K562 (cell line): ENCODE measurements around the gene ZSWIM3. TPM values are rescaled to one million over a fixed set of nuclear protein-coding genes. Genes with fewer than 3 reads are reported as not detected.

Source experiments
- CREB3L1 ChIP-seq: fragments of 450-650 bp; IDR thresholded peaks from 2 replicates; pipeline ENCODE4 v1.6.1; 2014; ENCODE audit warnings: low read depth, mild to moderate bottlenecking, moderate library complexity, borderline replicate concordance
- ETV6 ChIP-seq, 3 experiments: fragments of 150-350 bp in 1 of 3; sonication (generic) in 1 of 3; formaldehyde crosslinking in 1 of 3; IDR thresholded peaks; 2 replicates each; pipeline versions ENCODE4 v1.6.1 to v1.8.0; 2014 to 2022; ENCODE audit warnings: borderline replicate concordance in 2 of 3, low read depth in 2 of 3, antibody characterized with exemption in 1 of 3, low read length in 1 of 3, mild to moderate bottlenecking in 1 of 3, missing genetic modification reagents in 1 of 3
- KLF10 ChIP-seq: fragments of 250-450 bp; sonication (Bioruptor Pico); IDR thresholded peaks from 2 replicates; pipeline ENCODE4 v1.6.1; 2021; ENCODE audit warnings: matching md5 sums
- MECOM ChIP-seq: fragments of 250-450 bp; sonication (Bioruptor Pico); IDR thresholded peaks from 2 replicates; pipeline ENCODE4 v1.8.0; 2022; ENCODE audit warnings: inconsistent platforms
- MYBL2 ChIP-seq, 2 experiments: fragments of 450-650 bp in 1 of 2; sonication (generic) in 1 of 2; formaldehyde crosslinking in 1 of 2; IDR thresholded peaks; 2 replicates each; pipeline versions ENCODE4 v1.6.1 to v1.8.1; 2017 to 2022; ENCODE audit warnings: borderline replicate concordance in 1 of 2, inconsistent platforms in 1 of 2, low read depth in 1 of 2, mild to moderate bottlenecking in 1 of 2, missing genetic modification reagents in 1 of 2, moderate library complexity in 1 of 2
- NCOR1 ChIP-seq: fragments of 450-650 bp; IDR thresholded peaks from 2 replicates; pipeline ENCODE4 v1.6.1; 2016; ENCODE audit warnings: mild to moderate bottlenecking, moderate library complexity
- NR2C2 ChIP-seq, 2 experiments: fragments of 200-800 bp in 1 of 2; sonication (Bioruptor generic) in 1 of 2; sonication (generic) in 1 of 2; formaldehyde crosslinking in 1 of 2; IDR thresholded peaks; 2 replicates each; pipeline versions ENCODE4 v1.6.1 to v1.8.0; 2016 to 2022; ENCODE audit warnings: mild to moderate bottlenecking in 1 of 2, missing compliant biosample characterization in 1 of 2, missing genetic modification characterization in 1 of 2, missing genetic modification reagents in 1 of 2
- POLR2H ChIP-seq: IDR thresholded peaks from 2 replicates; pipeline ENCODE4 v1.6.1; 2016; ENCODE audit warnings: missing genetic modification characterization, low read depth, mild to moderate bottlenecking, control low read depth, missing compliant biosample characterization, moderate library complexity
- SOX6 ChIP-seq: fragments of 450-650 bp; IDR thresholded peaks from 2 replicates; pipeline ENCODE4 v1.6.1; 2014; ENCODE audit warnings: mild to moderate bottlenecking
- TAL1 ChIP-seq: fragments of 450-650 bp; IDR thresholded peaks from 2 replicates; pipeline ENCODE4 v1.6.1; 2016; ENCODE audit warnings: mild to moderate bottlenecking
- TCF3 ChIP-seq: sonication (generic); formaldehyde crosslinking; IDR thresholded peaks from 2 replicates; pipeline ENCODE4 v1.4.0; 2020; ENCODE audit warnings: mild to moderate bottlenecking, missing genetic modification reagents
- ZBTB17 ChIP-seq: fragments of 450-650 bp; formaldehyde crosslinking; IDR thresholded peaks from 2 replicates; pipeline ENCODE4 v1.4.0; 2020; ENCODE audit warnings: mild to moderate bottlenecking
- ZKSCAN3 ChIP-seq: fragments of 250-450 bp; sonication (Bioruptor Pico); IDR thresholded peaks from 2 replicates; pipeline ENCODE4 v1.4.0; 2020
- ZNF239 ChIP-seq: fragments of 250-450 bp; sonication (Bioruptor Pico); IDR thresholded peaks from 2 replicates; pipeline ENCODE4 v1.4.0; 2020; ENCODE audit warnings: mild to moderate bottlenecking
- ZNF24 ChIP-seq: fragments of 450-650 bp; IDR thresholded peaks from 2 replicates; pipeline ENCODE4 v1.6.1; 2016
- ZNF668 ChIP-seq: fragments of 250-450 bp; sonication (Bioruptor Pico); IDR thresholded peaks from 2 replicates; pipeline ENCODE4 v1.8.0; 2022; ENCODE audit warnings: mild to moderate bottlenecking, inconsistent platforms
- ZNF778 ChIP-seq: fragments of 450-650 bp; formaldehyde crosslinking; IDR thresholded peaks from 2 replicates; pipeline ENCODE4 v1.4.0; 2020; ENCODE audit warnings: mild to moderate bottlenecking, moderate library complexity
- polyA plus RNA-seq, 8 experiments: library from polyadenylated mRNA; depleted of rRNA in 4 of 8; stranded (reverse) in 5 of 8; unstranded in 3 of 8; fragments of >200 nt; fragmentation: Nextera tagmentation in 2 of 8; fragmentation: Illumina TruSeq in 1 of 8; extraction: Ambion mirVana in 2 of 8; extraction: Trizol in 1 of 8; gene quantifications; 2 replicates each; pipeline versions ENCODE4 v1.2.1 to v1.2.3, GENCODE V29; 2011 to 2014; ENCODE audit warnings: inconsistent platforms in 1 of 8, missing spikeins in 1 of 8
- total RNA-seq, 7 experiments: library from RNA; depleted of rRNA in 6 of 7; stranded (reverse); fragments of >200 nt in 6 of 7; fragmentation: Illumina TruSeq in 2 of 7; extraction: Trizol in 2 of 7; gene quantifications; 2 replicates each; pipeline versions ENCODE4 v1.2.1 to v1.2.3, GENCODE V29; 2011 to 2021; ENCODE audit warnings: low replicate concordance in 1 of 7

Gene ZSWIM3
- total and polyA plus RNA-seq, 9 of the 15 experiments (the other 6 are each of a cell fraction or from before 2014, with no cell fraction given) = 1.7 to 4.3 (median 2.9) TPM

DNA sequence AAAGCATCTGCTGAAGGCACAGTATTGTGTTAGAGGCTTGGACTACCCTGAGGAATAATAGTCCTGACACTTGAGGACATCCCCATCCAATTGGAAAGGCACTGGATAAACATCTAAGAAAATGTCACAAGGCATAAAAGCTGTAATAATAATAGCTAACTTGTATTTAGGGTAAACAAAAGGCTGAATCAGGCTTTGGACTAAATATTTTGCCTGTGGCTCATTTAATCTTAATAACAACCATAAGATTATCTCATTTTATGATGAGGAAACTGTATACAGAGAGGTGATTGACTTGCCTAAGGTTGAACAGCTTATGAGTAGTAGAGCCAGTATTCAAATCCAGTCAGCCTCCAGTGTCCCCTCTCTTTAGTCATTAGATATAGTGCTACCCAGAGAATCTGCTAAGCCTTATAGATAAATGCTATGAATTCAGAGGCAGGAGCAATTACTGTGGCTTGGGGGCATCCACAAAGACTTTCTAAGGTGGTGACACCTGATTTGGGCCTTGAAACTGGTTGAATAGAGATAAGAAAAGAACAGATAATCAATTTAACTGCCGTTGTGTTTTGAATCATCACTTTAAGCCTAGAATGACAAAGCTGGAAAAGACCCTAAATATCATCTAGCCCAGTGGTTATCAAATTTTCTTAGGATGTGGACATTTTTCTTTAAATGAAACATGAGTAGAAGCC is 16.1 kb downstream of the ZSWIM3 start (continued):
- TF ChIP-seq MYBL2 (IDR thresholded peaks at IDR 0.05; ENCODE audit: low read depth) (0 out of 2 replicates have a peak, but pooled peaks have one; percentile 25), MYBL2 (CRISPR knock-in tag; IDR thresholded peaks at IDR 0.05; ENCODE audit: borderline replicate concordance) (no peak), ZBTB17 (CRISPR knock-in tag) (no peak), KLF10 (CRISPR knock-in tag) (no peak), ZNF24 (no peak), NCOR1 (0 out of 2 replicates have a peak, but pooled peaks have one; percentile 12), TAL1 (peak; percentile 36; the same call in 1 of the 2 replicates), CREB3L1 (no peak), NR2C2 (CRISPR knock-in tag; IDR thresholded peaks at IDR 0.05) (no peak), NR2C2 (tag; IDR thresholded peaks at IDR 0.05) (no peak), SOX6 (no peak), ZNF778 (CRISPR knock-in tag) (no peak), POLR2H (tag) (no peak), ETV6 (IDR thresholded peaks at IDR 0.05; ENCODE audit: borderline replicate concordance in 1 of 2, low read depth in 2 of 2, low read length in 1 of 2) (no peak), ETV6 (CRISPR knock-in tag; IDR thresholded peaks at IDR 0.05; ENCODE audit: borderline replicate concordance) (no peak), ZNF239 (no peak), ZNF668 (CRISPR knock-in tag) (no peak), MECOM (CRISPR knock-in tag) (no peak), TCF3 (CRISPR knock-in tag) (peak; percentile 48), ZKSCAN3 (CRISPR knock-in tag) (no peak)
